Neural cell (in vitro differentiated cells): ENCODE data around the gene EPYC. TPM values are rescaled to one million over a fixed set of nuclear protein-coding genes. Genes with fewer than 3 reads are reported as not detected.

Experiments
- H2AFZ ChIP-seq: fragments of 200-600, 300-800 bp; sonication (generic), shearing (Covaris generic); 2 replicates; pipeline ENCODE4 v1.6.0; 2014; ENCODE audit warnings: low read depth, mild to moderate bottlenecking, antibody characterized with exemption, low read length, moderate library complexity
- H3F3A ChIP-seq: fragments of 200-600 bp; shearing (Covaris generic); 2 replicates; pipeline ENCODE4 v1.6.1; 2016; ENCODE audit warnings: mild to moderate bottlenecking, moderate library complexity, mixed read lengths, antibody characterized with exemption, low read length; ENCODE audit not compliant: insufficient read depth, poor library complexity, severe bottlenecking
- H3K27ac ChIP-seq: fragments of 200-600, 300-800 bp; sonication (generic), shearing (Covaris generic); 2 replicates; pipeline ENCODE4 v1.5.1; 2014; ENCODE audit warnings: mild to moderate bottlenecking, low read length, moderate library complexity
- H3K27me3 ChIP-seq: fragments of 300-800, 200-600 bp; sonication (generic), shearing (Covaris generic); 2 replicates; pipeline ENCODE4 v1.6.0; 2014; ENCODE audit warnings: mild to moderate bottlenecking, low read depth, low read length, moderate library complexity; ENCODE audit not compliant: insufficient read depth
- H3K36me3 ChIP-seq: fragments of 300-800, 200-600 bp; sonication (generic), shearing (Covaris generic); 2 replicates; pipeline ENCODE4 v1.5.1; 2014; ENCODE audit warnings: mild to moderate bottlenecking, antibody characterized with exemption, low read length, moderate library complexity; ENCODE audit not compliant: insufficient read depth
- H3K4me2 ChIP-seq: fragments of 300-800, 200-600 bp; sonication (generic), shearing (Covaris generic); 2 replicates; pipeline ENCODE4 v1.6.0; 2014; ENCODE audit warnings: mild to moderate bottlenecking, low read length
- H3K4me3 ChIP-seq: fragments of 300-800, 200-600 bp; sonication (generic), shearing (Covaris generic); 2 replicates; pipeline ENCODE4 v1.5.1; 2014; ENCODE audit warnings: mild to moderate bottlenecking, low read length, moderate library complexity
- H3K79me2 ChIP-seq: fragments of 200-600 bp; shearing (Covaris generic); replicated peaks from 2 replicates; pipeline ENCODE4 v1.6.0; 2014; ENCODE audit warnings: mild to moderate bottlenecking, low read length, moderate library complexity; ENCODE audit not compliant: insufficient read depth
- H3K9ac ChIP-seq: fragments of 300-800, 200-600 bp; sonication (generic), shearing (Covaris generic); 2 replicates; pipeline ENCODE4 v1.6.1; 2016; ENCODE audit warnings: mild to moderate bottlenecking, low read length, mixed read lengths
- H3K9me2 ChIP-seq: fragments of 200-600 bp; shearing (Covaris generic); 2 replicates; pipeline ENCODE4 v1.6.1; 2016; ENCODE audit warnings: mild to moderate bottlenecking, low read length, mixed read lengths; ENCODE audit not compliant: insufficient read depth
- H3K9me3 ChIP-seq: fragments of 200-600, 300-800 bp; sonication (generic), shearing (Covaris generic); 2 replicates; pipeline ENCODE4 v1.6.1; 2016; ENCODE audit warnings: mild to moderate bottlenecking, mixed run types, low read length, moderate library complexity, mixed read lengths
- H4K20me1 ChIP-seq: fragments of 200-600 bp; shearing (Covaris generic); 2 replicates; pipeline ENCODE4 v1.6.1; 2016; ENCODE audit warnings: mild to moderate bottlenecking, mixed run types; ENCODE audit not compliant: insufficient read depth
- CTCF ChIP-seq: fragments of 450-650 bp; IDR thresholded peaks from 2 replicates; pipeline ENCODE4 v1.5.1; 2014; ENCODE audit warnings: antibody characterized with exemption, mild to moderate bottlenecking, moderate library complexity; ENCODE audit not compliant: poor library complexity, severe bottlenecking
- EP300 ChIP-seq: fragments of 450-650 bp; conservative IDR thresholded peaks from 2 replicates; pipeline ENCODE4 v1.6.1; 2014; ENCODE audit warnings: antibody characterized with exemption, mild to moderate bottlenecking, moderate library complexity; ENCODE audit not compliant: poor library complexity, severe bottlenecking
- EZH2 ChIP-seq: fragments of 200-600, 300-800 bp; shearing (Covaris generic), sonication (generic); IDR thresholded peaks from 2 replicates; pipeline ENCODE4 v1.6.1; 2014; ENCODE audit warnings: antibody characterized with exemption, low read length, borderline replicate concordance, mild to moderate bottlenecking; ENCODE audit not compliant: insufficient read depth, poor library complexity, severe bottlenecking
- MXI1 ChIP-seq: fragments of 450-650 bp; conservative IDR thresholded peaks from 2 replicates; pipeline ENCODE4 v1.6.1; 2014; ENCODE audit warnings: antibody characterized with exemption, mild to moderate bottlenecking; ENCODE audit not compliant: poor library complexity, severe bottlenecking
- POLR2AphosphoS5 ChIP-seq: IDR thresholded peaks from 2 replicates; pipeline ENCODE4 v1.6.1; 2012
- RAD21 ChIP-seq: fragments of 450-650 bp; conservative IDR thresholded peaks from 2 replicates; pipeline ENCODE4 v1.6.1; 2014; ENCODE audit warnings: antibody characterized with exemption, mild to moderate bottlenecking, moderate library complexity
- REST ChIP-seq: IDR thresholded peaks from 2 replicates; pipeline ENCODE4 v1.6.1; 2012; ENCODE audit warnings: borderline replicate concordance
- SMC3 ChIP-seq: fragments of 450-650 bp; conservative IDR thresholded peaks from 2 replicates; pipeline ENCODE4 v1.6.1; 2014; ENCODE audit warnings: antibody characterized with exemption, mild to moderate bottlenecking, moderate library complexity; ENCODE audit not compliant: poor library complexity
- TAF1 ChIP-seq: IDR thresholded peaks from 2 replicates; pipeline ENCODE4 v1.6.1; 2012; ENCODE audit warnings: low read depth
- polyA plus RNA-seq: library from polyadenylated mRNA; depleted of rRNA; stranded (reverse); fragments of >200 nt; gene quantifications from 2 replicates; pipeline ENCODE4 v1.2.3, GENCODE V29; 2014

EPYC gene
- polyA plus RNA-seq, 1 donor from 2014 or later: not detected

GRCh38 chr12:90954921-90955320, 49.9 kb downstream of the EPYC start, which contains the start of gene CCER1:
Gene CCER1 (minus strand): TSS chr12:90955176. CDS start chr12:90954742, 434 bp downstream.
- Histone ChIP-seq H3K4me3 (no peak within 1 kb of the TSS), H4K20me1 (no peaks in the 10 kb centered on the region), H3F3A (no peaks in the 10 kb centered on the region), H3K9me2 (no peaks in the 10 kb centered on the region), H3K9me3 (no peaks in the 10 kb centered on the region), H3K9ac (no peak within 1 kb of the TSS), H3K27me3 (no peaks in the 10 kb centered on the region), H3K4me2 (no peak within 1 kb of the TSS), H3K27ac (no peak within 1 kb of the TSS), H3K79me2 (no peaks in the 10 kb centered on the region), H2AFZ (no peak within 1 kb of the TSS), H3K36me3 (no peaks in the 10 kb centered on the region)
- TF ChIP-seq CTCF (no peak), REST (no peak), SMC3 (no peak), RAD21 (no peak), EZH2 (no peak), MXI1 (no peak), POLR2AphosphoS5 (no peak), EP300 (no peak), TAF1 (no peak)

- Histone ChIP-seq H3K27me3 (no peaks in the 10 kb centered on the region), H3K4me2 (no peak overlapping the region), H3K79me2 (no peaks in the 10 kb centered on the region), H2AFZ (no peak overlapping the region), H3F3A (no peaks in the 10 kb centered on the region), H3K9me3 (no peaks in the 10 kb centered on the region), H3K4me3 (no peak overlapping the region), H3K9ac (no peak overlapping the region), H3K36me3 (no peaks in the 10 kb centered on the region), H3K9me2 (no peaks in the 10 kb centered on the region), H3K27ac (no peak overlapping the region), H4K20me1 (no peaks in the 10 kb centered on the region)
- no peak for TF ChIP-seq TAF1
- TF ChIP-seq POLR2AphosphoS5: no peak
- TF ChIP-seq SMC3: no peak
- TF ChIP-seq RAD21: no peak
- TF ChIP-seq EP300: no peak
- no peak for TF ChIP-seq MXI1
- TF ChIP-seq REST: no peak
- no peak for TF ChIP-seq CTCF
- no peak for TF ChIP-seq EZH2
Measured at GRCh38 chr12:90954428-90954827, 50.3 kb downstream of the EPYC start.
